NT2/D1 (cell line): ENCODE measurements around the gene GPS1.

Experiments used
- DNase-seq: peaks from one replicate; pipeline ENCODE4 v3.0.0-alpha.2; 2011; ENCODE audit warnings: low read depth, low spot score
- H3K27me3 ChIP-seq: 2 replicates; pipeline ENCODE4 v1.6.0; 2011; ENCODE audit warnings: mild to moderate bottlenecking; ENCODE audit not compliant: insufficient read length, insufficient read depth
- H3K36me3 ChIP-seq: 2 replicates; pipeline ENCODE4 v1.6.1; 2011; ENCODE audit warnings: mild to moderate bottlenecking, low read length, mixed read lengths; ENCODE audit not compliant: insufficient read depth, insufficient read length
- H3K4me1 ChIP-seq: 2 replicates; pipeline ENCODE4 v1.5.1; 2011; ENCODE audit not compliant: insufficient read depth, insufficient read length
- H3K4me3 ChIP-seq: 2 replicates; pipeline ENCODE4 v1.5.1; 2011; ENCODE audit warnings: low read depth; ENCODE audit not compliant: insufficient read length
- H3K9ac ChIP-seq: 2 replicates; pipeline ENCODE4 v1.6.0; 2011; ENCODE audit warnings: low read depth; ENCODE audit not compliant: insufficient read length
- H3K9me3 ChIP-seq: 2 replicates; pipeline ENCODE4 v1.5.1; 2011; ENCODE audit warnings: mild to moderate bottlenecking, low read length; ENCODE audit not compliant: insufficient read depth
- SUZ12 ChIP-seq: IDR thresholded peaks from 2 replicates; pipeline ENCODE4 v1.6.1; 2011; ENCODE audit not compliant: insufficient read length, insufficient read depth; ENCODE audit errors: extremely low read depth
- YY1 ChIP-seq: IDR thresholded peaks from 2 replicates; pipeline ENCODE4 v1.6.1; 2011; ENCODE audit not compliant: insufficient read length, insufficient read depth
- ZNF274 ChIP-seq: IDR thresholded peaks from 2 replicates; pipeline ENCODE4 v1.6.1; 2011; ENCODE audit warnings: mild to moderate bottlenecking, low read depth, low read length

The GPS1 gene

GRCh38 chr17:82061047-82061925 is 9.6 kb downstream of the GPS1 start:
- Histone ChIP-seq H3K4me3 (no peak overlapping the region), H3K9ac (no peak overlapping the region), H3K9me3 (no peaks in the 10 kb centered on the region), H3K27me3 (no peaks in the 10 kb centered on the region), H3K36me3 (peaks cover 84% of the 10 kb centered on the region), H3K4me1 (peaks cover 9% of the 10 kb centered on the region)
- no peak for DNase-seq
- no peak for TF ChIP-seq ZNF274

- Histone ChIP-seq H3K4me1 (peaks cover 9% of the 10 kb centered on the region), H3K9me3 (no peaks in the 10 kb centered on the region), H3K27me3 (no peaks in the 10 kb centered on the region), H3K36me3 (peaks cover 73% of the 10 kb centered on the region), H3K9ac (no peak overlapping the region), H3K4me3 (no peak overlapping the region)
- DNase-seq: no peak
- no peak for TF ChIP-seq SUZ12
- no peak for TF ChIP-seq ZNF274
- TF ChIP-seq YY1: no peak
Observed at GRCh38 chr17:82062076-82062983, 10.6 kb downstream of the GPS1 start.

GRCh38 chr17:82062984-82063368 is 11.3 kb downstream of the GPS1 start:
- Histone ChIP-seq H3K4me3 (no peak overlapping the region), H3K9ac (no peak overlapping the region), H3K9me3 (no peaks in the 10 kb centered on the region), H3K4me1 (peaks cover 9% of the 10 kb centered on the region), H3K27me3 (no peaks in the 10 kb centered on the region), H3K36me3 (peaks cover 67% of the 10 kb centered on the region)
- TF ChIP-seq SUZ12 (no peak), ZNF274 (no peak), YY1 (no peak)
- no peak for DNase-seq

- peaks cover 60% of the 10 kb centered on the region for H3K36me3 ChIP-seq
- H3K9ac ChIP-seq: no peak overlapping the region
- peaks cover 6% of the 10 kb centered on the region for H3K4me1 ChIP-seq
- no peaks in the 10 kb centered on the region for H3K27me3 ChIP-seq
- H3K9me3 ChIP-seq: no peaks in the 10 kb centered on the region
- DNase-seq: no peak
- H3K4me3 ChIP-seq: no peak overlapping the region
- TF ChIP-seq SUZ12: no peak
- TF ChIP-seq ZNF274: no peak
- no peak for TF ChIP-seq YY1
Observed at GRCh38 chr17:82063424-82064415, 12.0 kb downstream of the GPS1 start.

GRCh38 chr17:82064433-82065192 is 12.9 kb downstream of the GPS1 start:
- DNase-seq: no peak
- TF ChIP-seq ZNF274 (no peak), YY1 (no peak), SUZ12 (no peak)
- H3K36me3 ChIP-seq: peaks cover 51% of the 10 kb centered on the region

GRCh38 chr17:82065193-82065637 is 13.5 kb downstream of the GPS1 start:
- H3K4me3 ChIP-seq: peak overlapping the region; percentile 92
- no peaks in the 10 kb centered on the region for H3K27me3 ChIP-seq
- TF ChIP-seq ZNF274 (no peak), YY1 (no peak), SUZ12 (no peak)
- peaks cover 6% of the 10 kb centered on the region for H3K4me1 ChIP-seq
- H3K36me3 ChIP-seq: peaks cover 45% of the 10 kb centered on the region
- H3K9me3 ChIP-seq: no peaks in the 10 kb centered on the region
- DNase-seq: no peak
- peak overlapping the region; percentile 95 for H3K9ac ChIP-seq

More at GRCh38 chr17:82064433-82065192, 12.9 kb downstream of the GPS1 start:
- H3K9ac ChIP-seq: peak overlapping the region; percentile 95
- H3K4me1 ChIP-seq: peaks cover 6% of the 10 kb centered on the region
- no peaks in the 10 kb centered on the region for H3K9me3 ChIP-seq
- no peaks in the 10 kb centered on the region for H3K27me3 ChIP-seq
- peak overlapping the region; percentile 92 for H3K4me3 ChIP-seq
